SK-N-SH (cell line): ENCODE results near the gene BICC1. TPM values are rescaled to one million over a fixed set of nuclear protein-coding genes. Genes with fewer than 3 reads are reported as not detected.

Source experiments
- CTCF ChIA-PET: fragments of 300-600, 350-600 bp; formaldehyde crosslinking; extraction: SDS; loops from one replicate; lab custom pipeline; 2021; lab: Yijun Ruan, JAX
- POLR2A ChIA-PET: fragments of 350-600 bp; sonication (Branson Sonifier 250); formaldehyde crosslinking; extraction: SDS; loops from one replicate; lab custom pipeline; 2020; ENCODE audit warnings: antibody characterized with exemption, inconsistent platforms; lab: Yijun Ruan, JAX
- DNase-seq: peaks from one replicate; pipeline ENCODE4 v3.0.0; 2012
- H2AFZ ChIP-seq: fragments of 200-600 bp; sonication (generic); 2 replicates; pipeline ENCODE4 v1.8.1; 2016; ENCODE audit warnings: antibody characterized with exemption, mild to moderate bottlenecking, low read depth
- H3F3A ChIP-seq: fragments of 200-600 bp; sonication (generic); replicated peaks from 2 replicates; pipeline ENCODE3; 2016; ENCODE audit warnings: antibody characterized with exemption, mild to moderate bottlenecking; ENCODE audit not compliant: insufficient read depth
- H3K27ac ChIP-seq, 2 experiments: fragments of 200-500 bp in 1 of 2; fragments of 200-600 bp in 1 of 2; sonication (Bioruptor generic) in 1 of 2; sonication (generic), shearing (Covaris generic) in 1 of 2; 2 replicates each; pipeline versions ENCODE4 v1.5.1 to v1.6.1; 2014 to 2016; ENCODE audit warnings: low read depth in 2 of 2, inconsistent platforms in 1 of 2, low read length in 1 of 2, mild to moderate bottlenecking in 1 of 2, mixed read lengths in 1 of 2
- H3K27me3 ChIP-seq: fragments of 200-600 bp; sonication (generic), shearing (Covaris generic); 2 replicates; pipeline ENCODE4 v1.6.1; 2016; ENCODE audit warnings: mixed run types; ENCODE audit not compliant: insufficient read depth
- H3K36me3 ChIP-seq, 2 experiments: fragments of 200-500 bp in 1 of 2; fragments of 200-600 bp in 1 of 2; sonication (Bioruptor generic) in 1 of 2; sonication (generic) in 1 of 2; replicated peaks in 1 of 2; 2 replicates each; pipeline versions ENCODE3 to v1.5.1; 2014 to 2016; ENCODE audit warnings: low read length in 1 of 2, mild to moderate bottlenecking in 1 of 2; ENCODE audit not compliant: insufficient read depth in 2 of 2, control insufficient read depth in 1 of 2
- H3K4me1 ChIP-seq, 2 experiments: fragments of 200-500 bp in 1 of 2; fragments of 200-600 bp in 1 of 2; sonication (Bioruptor generic) in 1 of 2; sonication (generic), shearing (Covaris generic) in 1 of 2; 2 replicates each; pipeline versions ENCODE4 v1.5.1 to v1.6.1; 2014 to 2016; ENCODE audit warnings: low read depth in 1 of 2, low read length in 1 of 2, mixed run types in 1 of 2; ENCODE audit not compliant: insufficient read depth in 2 of 2, control insufficient read depth in 1 of 2
- H3K4me2 ChIP-seq: fragments of 200-600 bp; sonication (generic), shearing (Covaris generic); 2 replicates; pipeline ENCODE4 v1.6.1; 2017; ENCODE audit warnings: mixed run types
- H3K4me3 ChIP-seq, 2 experiments: fragments of 200-500 bp in 1 of 2; fragments of 200-600 bp in 1 of 2; sonication (Bioruptor generic) in 1 of 2; sonication (generic), shearing (Covaris generic) in 1 of 2; 2 replicates each; pipeline versions ENCODE4 v1.5.1 to v1.8.1; 2014 to 2016; ENCODE audit warnings: low read depth in 2 of 2, inconsistent platforms in 1 of 2, low read length in 1 of 2, mild to moderate bottlenecking in 1 of 2, mixed read lengths in 1 of 2, moderate library complexity in 1 of 2
- H3K79me2 ChIP-seq: fragments of 200-600 bp; sonication (generic); 2 replicates; pipeline ENCODE4 v1.8.1; 2017; ENCODE audit warnings: mild to moderate bottlenecking; ENCODE audit not compliant: insufficient read depth
- H3K9ac ChIP-seq: fragments of 200-600 bp; sonication (generic); 2 replicates; pipeline ENCODE4 v1.6.1; 2017; ENCODE audit warnings: mixed run types
- H3K9me2 ChIP-seq: fragments of 200-600 bp; sonication (generic); 2 replicates; pipeline ENCODE4 v1.6.1; 2017; ENCODE audit warnings: mixed run types
- H3K9me3 ChIP-seq: fragments of 200-600 bp; sonication (generic); 2 replicates; pipeline ENCODE4 v1.6.1; 2017; ENCODE audit warnings: mixed run types, mild to moderate bottlenecking, moderate library complexity
- H4K20me1 ChIP-seq: fragments of 200-600 bp; sonication (generic); 2 replicates; pipeline ENCODE4 v1.6.1; 2017; ENCODE audit warnings: mild to moderate bottlenecking, mixed run types; ENCODE audit not compliant: insufficient read depth
- CHD2 ChIP-seq: fragments of 150-350 bp; IDR thresholded peaks from 2 replicates; pipeline ENCODE4 v1.6.1; 2018; ENCODE audit warnings: low read length; ENCODE audit not compliant: partially characterized antibody
- ELF1 ChIP-seq: IDR thresholded peaks from 2 replicates; pipeline ENCODE4 v1.4.0; 2012
- EP300 ChIP-seq, 2 experiments: IDR thresholded peaks; 2 replicates each; pipeline versions ENCODE4 v1.4.0 to v1.6.1; 2012; ENCODE audit warnings: borderline replicate concordance in 1 of 2, low read depth in 1 of 2, low read length in 1 of 2
- FOSL2 ChIP-seq: IDR thresholded peaks from 2 replicates; pipeline ENCODE4 v1.4.0; 2012; ENCODE audit warnings: low read depth, mild to moderate bottlenecking, moderate library complexity, borderline replicate concordance
- FOXJ3 ChIP-seq: sonication (generic); formaldehyde crosslinking; IDR thresholded peaks from 2 replicates; pipeline ENCODE4 v1.5.1; 2020; ENCODE audit warnings: mild to moderate bottlenecking, missing genetic modification reagents
- GABPA ChIP-seq: IDR thresholded peaks from 2 replicates; pipeline ENCODE4 v1.4.0; 2012; ENCODE audit warnings: low read depth, mild to moderate bottlenecking
- JUND ChIP-seq: IDR thresholded peaks from 2 replicates; pipeline ENCODE4 v1.4.0; 2012
- MEF2A ChIP-seq: IDR thresholded peaks from 2 replicates; pipeline ENCODE4 v1.4.0; 2012; ENCODE audit warnings: low read depth, borderline replicate concordance
- MXI1 ChIP-seq: IDR thresholded peaks from 2 replicates; pipeline ENCODE4 v1.6.1; 2012; ENCODE audit warnings: mild to moderate bottlenecking, low read depth, low read length, improper control_type of control experiment
- RAD21 ChIP-seq: IDR thresholded peaks from 2 replicates; pipeline ENCODE4 v1.6.1; 2012; ENCODE audit warnings: mild to moderate bottlenecking, low read length
- RCOR1 ChIP-seq: fragments of 150-350 bp; IDR thresholded peaks from 2 replicates; pipeline ENCODE4 v1.6.1; 2017; ENCODE audit warnings: antibody characterized with exemption, low read length
- TCF12 ChIP-seq: IDR thresholded peaks from 2 replicates; pipeline ENCODE4 v1.4.0; 2012
- TEAD4 ChIP-seq: IDR thresholded peaks from 2 replicates; pipeline ENCODE4 v1.4.0; 2012; ENCODE audit warnings: mild to moderate bottlenecking, borderline replicate concordance; ENCODE audit not compliant: insufficient read depth
- WGBS: methylation state at CpG from one replicate; pipeline ENCODE4 v1.1.6; 2017; ENCODE audit warnings: low lambda C conversion rate; 5-methylcytosine and 5-hydroxymethylcytosine counted together
- polyA plus RNA-seq, 3 experiments: library from polyadenylated mRNA; depleted of rRNA; stranded (reverse); fragments of >200 nt; gene quantifications; 2 replicates each; pipeline ENCODE4 v1.2.3, GENCODE V29; 2012
- TF ChIP-seq, protein P1 (sequence below): fragments of 150-350 bp; IDR thresholded peaks from 2 replicates; pipeline ENCODE4 v1.6.1; 2016; ENCODE audit warnings: mild to moderate bottlenecking, low read depth, low read length
- TF ChIP-seq, protein P2 (sequence below): IDR thresholded peaks from 2 replicates; pipeline ENCODE4 v1.4.0; 2012; ENCODE audit warnings: low read depth
- TF ChIP-seq, protein P3 (sequence below): IDR thresholded peaks from 2 replicates; pipeline ENCODE4 v1.6.1; 2012; ENCODE audit warnings: mild to moderate bottlenecking, low read depth, low read length, moderate library complexity

Gene BICC1
- polyA plus RNA-seq, 1 of the 3 experiments (the other 2 are of a cell fraction), result 1.5 TPM

DNA sequence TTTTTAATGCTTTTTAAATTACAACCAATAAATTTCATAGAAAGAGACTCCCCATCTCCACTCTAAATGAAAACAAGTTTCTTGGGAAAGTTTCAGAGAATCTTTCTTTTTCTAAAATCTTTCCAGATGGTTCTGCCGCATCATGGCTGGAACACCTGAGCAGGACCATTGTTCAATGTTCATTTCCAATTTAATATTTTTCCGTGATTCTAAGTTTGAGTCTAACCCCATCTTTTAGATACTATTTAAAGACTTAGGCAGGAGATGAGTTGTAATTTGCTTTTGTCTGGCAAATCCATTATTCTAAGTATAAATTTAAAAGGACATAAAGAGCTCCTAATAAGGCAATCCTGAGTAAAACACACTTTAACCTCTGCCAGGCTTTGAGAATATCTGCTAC, 325.2 kb downstream of the BICC1 start (continued):
- TF ChIP-seq, protein P1, sequence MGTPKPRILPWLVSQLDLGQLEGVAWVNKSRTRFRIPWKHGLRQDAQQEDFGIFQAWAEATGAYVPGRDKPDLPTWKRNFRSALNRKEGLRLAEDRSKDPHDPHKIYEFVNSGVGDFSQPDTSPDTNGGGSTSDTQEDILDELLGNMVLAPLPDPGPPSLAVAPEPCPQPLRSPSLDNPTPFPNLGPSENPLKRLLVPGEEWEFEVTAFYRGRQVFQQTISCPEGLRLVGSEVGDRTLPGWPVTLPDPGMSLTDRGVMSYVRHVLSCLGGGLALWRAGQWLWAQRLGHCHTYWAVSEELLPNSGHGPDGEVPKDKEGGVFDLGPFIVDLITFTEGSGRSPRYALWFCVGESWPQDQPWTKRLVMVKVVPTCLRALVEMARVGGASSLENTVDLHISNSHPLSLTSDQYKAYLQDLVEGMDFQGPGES, result no peak
- no peak for TF ChIP-seq MEF2A

DNA sequence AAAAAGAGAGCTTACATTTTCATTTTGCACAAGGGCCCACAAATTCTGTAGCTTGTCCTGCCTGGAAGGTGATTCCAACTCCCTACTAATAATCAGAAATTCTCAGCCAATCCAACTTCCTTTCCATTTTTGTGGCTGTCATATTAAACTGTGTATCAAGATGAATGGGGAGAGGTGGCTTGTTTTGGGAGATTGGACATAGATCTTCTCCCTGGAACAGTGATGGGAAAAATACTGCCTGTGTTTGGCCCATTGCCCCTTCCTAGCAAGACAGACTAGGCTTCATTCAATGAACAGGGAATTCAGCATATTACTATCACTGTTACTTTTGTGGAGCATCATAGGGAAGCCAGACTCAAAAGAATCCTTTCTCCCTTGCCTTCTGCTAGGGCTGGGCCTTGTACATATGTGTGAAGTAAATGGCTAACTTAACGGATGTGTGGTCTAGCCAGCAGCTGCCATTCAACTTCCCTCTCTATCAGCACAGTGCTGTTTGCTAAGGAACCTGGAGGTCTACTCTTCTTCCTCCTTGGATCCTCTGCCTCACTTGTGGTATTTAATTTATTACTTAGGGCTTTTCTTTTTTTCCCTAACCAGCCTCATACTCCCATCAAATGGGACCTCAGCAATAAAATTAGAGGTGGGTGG, 326.0 kb downstream of the BICC1 start:
- no peak overlapping the region for H3K27ac ChIP-seq
- no peaks in the 10 kb centered on the region for H4K20me1 ChIP-seq
- no peaks in the 10 kb centered on the region for H3K4me1 ChIP-seq
- no peaks in the 10 kb centered on the region for H3F3A ChIP-seq
- H3K9ac ChIP-seq, result no peak overlapping the region
- ChIA-PET POLR2A (no interaction called here), CTCF (no interaction called here)
- H3K79me2 ChIP-seq, result no peaks in the 10 kb centered on the region
- no peaks in the 10 kb centered on the region for H3K9me2 ChIP-seq
- H3K36me3 ChIP-seq, result no peaks in the 10 kb centered on the region
- H3K27me3 ChIP-seq, result no peaks in the 10 kb centered on the region
- no peak overlapping the region for H3K4me2 ChIP-seq
- H2AFZ ChIP-seq, result no peak overlapping the region
- no peak overlapping the region for H3K4me3 ChIP-seq
- DNase-seq, result no peak
- 91% methylated on average over 1 of the region's 1 CpG for WGBS
- TF ChIP-seq TCF12 (no peak), FOXJ3 (no peak), CHD2 (no peak), JUND (no peak), RAD21 (no peak), ELF1 (no peak), RCOR1 (no peak), GABPA (no peak), TEAD4 (no peak), MXI1 (no peak), FOSL2 (no peak), EP300 (IDR thresholded peaks at IDR 0.05; ENCODE audit: borderline replicate concordance in 1 of 2, low read depth in 1 of 2, low read length in 1 of 2) (no peak), MEF2A (no peak)
- TF ChIP-seq, protein P2, sequence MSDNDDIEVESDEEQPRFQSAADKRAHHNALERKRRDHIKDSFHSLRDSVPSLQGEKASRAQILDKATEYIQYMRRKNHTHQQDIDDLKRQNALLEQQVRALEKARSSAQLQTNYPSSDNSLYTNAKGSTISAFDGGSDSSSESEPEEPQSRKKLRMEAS, result no peak
- TF ChIP-seq, protein P3, sequence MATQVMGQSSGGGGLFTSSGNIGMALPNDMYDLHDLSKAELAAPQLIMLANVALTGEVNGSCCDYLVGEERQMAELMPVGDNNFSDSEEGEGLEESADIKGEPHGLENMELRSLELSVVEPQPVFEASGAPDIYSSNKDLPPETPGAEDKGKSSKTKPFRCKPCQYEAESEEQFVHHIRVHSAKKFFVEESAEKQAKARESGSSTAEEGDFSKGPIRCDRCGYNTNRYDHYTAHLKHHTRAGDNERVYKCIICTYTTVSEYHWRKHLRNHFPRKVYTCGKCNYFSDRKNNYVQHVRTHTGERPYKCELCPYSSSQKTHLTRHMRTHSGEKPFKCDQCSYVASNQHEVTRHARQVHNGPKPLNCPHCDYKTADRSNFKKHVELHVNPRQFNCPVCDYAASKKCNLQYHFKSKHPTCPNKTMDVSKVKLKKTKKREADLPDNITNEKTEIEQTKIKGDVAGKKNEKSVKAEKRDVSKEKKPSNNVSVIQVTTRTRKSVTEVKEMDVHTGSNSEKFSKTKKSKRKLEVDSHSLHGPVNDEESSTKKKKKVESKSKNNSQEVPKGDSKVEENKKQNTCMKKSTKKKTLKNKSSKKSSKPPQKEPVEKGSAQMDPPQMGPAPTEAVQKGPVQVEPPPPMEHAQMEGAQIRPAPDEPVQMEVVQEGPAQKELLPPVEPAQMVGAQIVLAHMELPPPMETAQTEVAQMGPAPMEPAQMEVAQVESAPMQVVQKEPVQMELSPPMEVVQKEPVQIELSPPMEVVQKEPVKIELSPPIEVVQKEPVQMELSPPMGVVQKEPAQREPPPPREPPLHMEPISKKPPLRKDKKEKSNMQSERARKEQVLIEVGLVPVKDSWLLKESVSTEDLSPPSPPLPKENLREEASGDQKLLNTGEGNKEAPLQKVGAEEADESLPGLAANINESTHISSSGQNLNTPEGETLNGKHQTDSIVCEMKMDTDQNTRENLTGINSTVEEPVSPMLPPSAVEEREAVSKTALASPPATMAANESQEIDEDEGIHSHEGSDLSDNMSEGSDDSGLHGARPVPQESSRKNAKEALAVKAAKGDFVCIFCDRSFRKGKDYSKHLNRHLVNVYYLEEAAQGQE, result no peak
- H3K9me3 ChIP-seq, result no peaks in the 10 kb centered on the region
